Posterior vena cava (tissue), 2 donors: ENCODE measurements around the gene NFKB1. TPM values are rescaled to one million over a fixed set of nuclear protein-coding genes. Genes with fewer than 3 reads are reported as not detected.

Experiments
- DNase-seq: peaks from one replicate; pipeline ENCODE4 v3.0.0-alpha.2; 2020; ENCODE audit warnings: low spot score
- intact Hi-C, 2 donors: fragments of 100-400 bp; cut with DNase I; formaldehyde crosslinking; loops; one replicate each; pipeline versions ENCODE4 v1.14.1 to v1.14.2; 2022 to 2023
- total RNA-seq, 2 donors: library from RNA; stranded (reverse); fragmentation: NEBNext Ultra II Directional; extraction: Animal tissue kit (Norgen Biotek cat#: 25700); gene quantifications; one replicate each; pipeline ENCODE4 v1.2.1, GENCODE V29; 2021
- donor health status: DM: yes; HTN: yes; CAD: no.
- donor health status: DM: yes; HTN: yes; CAD: no.

Gene NFKB1
- total RNA-seq, 2 donors from 2014 or later = 31.4 to 35.7 TPM

- intact Hi-C loops = loop anchor here in 1 of 2 donors (10.0 kb wide), 1 partner anchor 75 kb away; the partner anchor contains the start of gene NFKB1
- DNase-seq = no peak
Measured at GRCh38 chr4:102579794-102580462, 78.8 kb downstream of the NFKB1 start.

GRCh38 chr4:102580463-102580842 is 79.3 kb downstream of the NFKB1 start:
- DNase-seq = no peak

GRCh38 chr4:102584091-102584490 is 82.9 kb downstream of the NFKB1 start:
- intact Hi-C loops = no loop called here
- no peak for DNase-seq

More at GRCh38 chr4:102580463-102580842, 79.3 kb downstream of the NFKB1 start:
- intact Hi-C loops = no loop called here

- no peak for DNase-seq
- intact Hi-C loops = no loop called here
Measured at GRCh38 chr4:102585329-102585728, 84.2 kb downstream of the NFKB1 start.

GRCh38 chr4:102586002-102586643 is 85.0 kb downstream of the NFKB1 start:
- intact Hi-C loops = no loop called here
- DNase-seq = no peak

GRCh38 chr4:102586644-102587021 is 85.5 kb downstream of the NFKB1 start:
- intact Hi-C loops = no loop called here
- DNase-seq = no peak

GRCh38 chr4:102589743-102590142 is 88.6 kb downstream of the NFKB1 start:
- intact Hi-C loops = no loop called here
- no peak for DNase-seq

- no peak for DNase-seq
- intact Hi-C loops = no loop called here
Measured at GRCh38 chr4:102592256-102592655, 91.1 kb downstream of the NFKB1 start.

- no peak for DNase-seq
- intact Hi-C loops = no loop called here
Measured at GRCh38 chr4:102593147-102593546, 92.0 kb downstream of the NFKB1 start.

GRCh38 chr4:102594000-102594399 is 92.8 kb downstream of the NFKB1 start:
- intact Hi-C loops = no loop called here
- DNase-seq = no peak

GRCh38 chr4:102596532-102596931 is 95.4 kb downstream of the NFKB1 start:
- intact Hi-C loops = no loop called here
- no peak for DNase-seq

- intact Hi-C loops = no loop called here
- DNase-seq = no peak
Measured at GRCh38 chr4:102598086-102598761, 97.1 kb downstream of the NFKB1 start.

GRCh38 chr4:102598762-102599374 is 97.7 kb downstream of the NFKB1 start:
- no peak for DNase-seq
- intact Hi-C loops = no loop called here

GRCh38 chr4:102599455-102599854 is 98.3 kb downstream of the NFKB1 start:
- DNase-seq = no peak
- intact Hi-C loops = no loop called here

GRCh38 chr4:102599886-102600285 is 98.7 kb downstream of the NFKB1 start:
- DNase-seq = no peak
- intact Hi-C loops = no loop called here

- no peak for DNase-seq
- intact Hi-C loops = no loop called here
Measured at GRCh38 chr4:102600689-102601088, 99.5 kb downstream of the NFKB1 start.

- DNase-seq = no peak
- intact Hi-C loops = no loop called here
Measured at GRCh38 chr4:102601586-102602227, 100.5 kb downstream of the NFKB1 start.

- intact Hi-C loops = no loop called here
- no peak for DNase-seq
Measured at GRCh38 chr4:102604222-102604940, 103.2 kb downstream of the NFKB1 start.

GRCh38 chr4:102606261-102606660 is 105.1 kb downstream of the NFKB1 start:
- intact Hi-C loops = no loop called here
- DNase-seq = no peak
